ENCODE results near the gene VDR.

- TF ChIP-seq CTCF (IDR thresholded peaks at IDR 0.05; ENCODE audit: low read depth, low read length, poor library complexity, severe bottlenecking) (no peak), EZH2phosphoT487 (IDR thresholded peaks at IDR 0.05; ENCODE audit: borderline replicate concordance, low read length) (no peak)
These were observed 48.7 kb downstream of the VDR start for GRCh38 chr12:47856094-47856493.
